Activated naive CD4-positive, alpha-beta T cell treated with anti-CD3 and anti-CD28 coated beads, Interleukin-2, amount 50 U/mL, for 16 hours (primary cell): ENCODE data around the gene LHB.
"Not testable (repeated sequence)": the region's sequence is repeated elsewhere in the genome, so short reads cannot be mapped to it uniquely, and the experiment has no call there.

Experiments used
- DNase-seq: peaks from one replicate; pipeline ENCODE4 v3.0.0-alpha.2; 2020

Gene LHB

DNA sequence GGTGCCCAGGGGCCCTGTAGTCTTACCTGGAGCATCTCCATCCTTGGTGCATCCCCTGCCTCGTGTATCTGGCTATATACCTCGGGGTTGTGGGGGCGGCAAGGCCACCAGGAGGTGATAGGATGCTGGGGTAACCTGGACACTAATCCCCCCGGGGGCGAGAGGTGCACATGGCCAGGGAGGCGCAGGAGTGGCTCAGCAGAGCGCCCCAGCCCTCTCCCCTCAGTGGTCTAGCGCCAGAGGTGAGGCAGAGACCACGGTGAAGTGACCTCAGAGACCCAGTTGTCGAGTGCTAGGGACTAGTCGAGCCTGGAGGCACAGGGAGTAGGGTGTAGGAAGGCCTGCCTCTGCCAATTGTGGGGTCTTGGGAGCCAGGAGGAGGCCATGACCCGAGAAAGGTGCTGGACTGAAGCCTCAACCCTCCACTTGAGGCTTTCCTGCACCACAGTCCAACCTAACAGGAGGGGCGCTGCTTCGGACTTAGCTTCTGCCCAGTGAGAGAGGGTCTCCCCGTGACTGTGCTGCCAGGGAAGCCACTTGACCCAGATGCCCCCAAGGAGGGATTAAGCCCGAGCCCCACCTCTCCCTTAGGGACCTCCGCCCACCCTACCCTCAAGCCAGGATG is at the start of gene LHB:
LHB (minus strand) TSS at position 51 of the 625 bp plus-strand sequence; CDS start at position 41, 10 bp downstream.
- no peak for DNase-seq

DNA sequence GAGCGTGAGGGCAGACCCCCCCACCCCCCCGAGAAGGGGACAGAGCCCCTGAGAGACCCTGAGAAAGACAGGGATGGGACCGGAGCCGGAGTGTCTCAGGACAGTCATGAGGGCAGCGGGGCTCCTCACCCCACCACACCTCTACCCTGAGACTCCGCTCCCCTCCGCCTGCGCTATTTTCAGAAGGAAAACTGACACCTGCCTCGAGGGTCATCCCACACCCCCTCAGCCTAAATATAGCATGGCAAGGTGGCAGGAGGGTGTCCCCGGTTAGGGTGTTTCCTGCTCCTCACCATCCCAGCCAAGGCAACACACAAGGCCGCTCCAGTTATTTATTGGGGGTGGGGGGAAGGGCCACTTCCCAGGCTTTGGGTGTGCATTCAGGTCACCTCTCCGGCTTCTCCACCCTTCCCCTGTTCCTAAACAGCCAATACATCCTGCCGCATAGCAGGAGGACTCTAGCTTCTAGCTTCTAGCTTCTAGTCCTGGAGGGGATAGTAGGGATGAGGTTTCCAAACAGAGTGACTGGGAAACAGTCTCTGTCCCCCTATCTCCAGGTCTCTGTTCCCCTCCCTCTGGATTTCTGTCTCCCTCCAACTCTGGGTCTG is 49.1 kb upstream of the LHB start:
- DNase-seq = no peak

DNA sequence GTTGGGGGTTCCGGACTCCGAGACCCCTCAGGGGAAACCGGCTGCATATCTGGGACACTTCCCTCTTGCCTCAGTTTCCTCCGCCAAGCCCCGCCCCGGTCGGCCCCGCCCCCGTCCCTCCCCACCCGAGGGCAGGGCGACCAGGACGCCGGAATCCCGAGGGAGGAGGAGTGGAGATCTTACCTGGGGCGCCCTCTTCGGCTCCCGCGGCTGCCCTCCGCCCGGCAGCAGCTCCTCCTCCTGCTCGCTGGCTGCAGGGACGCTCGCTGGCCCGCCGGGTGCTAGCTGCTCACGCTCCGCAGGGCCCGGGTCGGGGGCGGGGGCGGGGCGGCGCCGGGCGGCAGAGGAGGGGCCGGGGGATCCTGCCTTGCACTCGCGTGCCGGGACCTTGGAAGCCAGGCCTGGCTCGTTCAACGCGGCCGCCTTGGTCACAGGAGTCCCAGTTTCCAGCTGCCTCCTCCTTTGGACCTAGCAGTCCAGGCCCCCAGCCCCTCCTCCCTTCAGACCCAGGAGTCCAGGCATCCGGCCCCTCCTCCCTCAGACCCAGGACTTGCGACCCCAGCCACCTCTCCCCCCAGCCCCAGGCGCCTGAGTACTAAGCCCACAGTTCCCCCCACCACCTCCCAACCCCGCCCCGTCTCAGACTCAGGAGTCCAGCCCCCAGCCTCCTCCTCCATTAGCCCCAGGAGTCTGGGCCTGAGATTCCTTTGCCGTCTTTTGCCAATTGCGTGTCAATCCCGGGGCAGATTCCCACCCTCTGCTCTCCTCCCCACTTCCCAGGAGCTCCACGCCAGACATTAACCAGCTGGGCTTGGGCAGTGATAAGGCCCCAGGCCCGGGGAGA is 48.1 kb upstream of the LHB start, which contains the start of gene NTF4:
NTF4 (minus strand) TSS at position 51 of the 844 bp plus-strand sequence. CDS start 2,821 bp downstream, outside the sequence.
- no peak for DNase-seq

DNA sequence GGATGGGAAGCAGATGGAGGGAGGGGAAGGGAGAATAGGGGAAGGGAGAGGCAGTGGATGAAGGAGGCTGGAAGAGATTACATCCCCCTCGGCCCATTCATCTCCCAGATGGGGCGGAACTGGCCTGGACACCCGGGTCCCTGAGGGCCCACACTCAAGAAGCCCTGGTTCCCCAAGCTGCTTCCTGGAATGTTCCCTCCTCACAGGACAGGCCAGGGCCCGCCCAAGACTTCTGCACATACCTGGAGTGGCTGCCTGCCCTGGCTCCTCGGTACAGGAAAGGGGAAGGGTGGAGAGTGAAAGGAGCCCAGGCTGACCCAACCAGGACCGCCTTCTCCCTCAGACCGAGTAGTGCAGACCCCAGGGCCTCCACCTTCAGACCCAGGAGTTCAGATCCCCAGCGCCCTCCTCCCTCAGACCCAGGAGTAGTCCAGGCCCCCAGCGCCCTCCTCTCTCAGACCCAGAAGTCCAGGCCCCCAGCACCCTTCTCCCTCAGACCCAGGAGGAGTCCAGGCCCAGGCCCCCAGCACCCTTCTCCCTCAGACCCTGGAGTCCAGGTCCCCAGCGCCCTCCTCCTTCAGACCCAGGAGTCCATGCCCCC is 47.2 kb upstream of the LHB start:
- no peak for DNase-seq

DNA sequence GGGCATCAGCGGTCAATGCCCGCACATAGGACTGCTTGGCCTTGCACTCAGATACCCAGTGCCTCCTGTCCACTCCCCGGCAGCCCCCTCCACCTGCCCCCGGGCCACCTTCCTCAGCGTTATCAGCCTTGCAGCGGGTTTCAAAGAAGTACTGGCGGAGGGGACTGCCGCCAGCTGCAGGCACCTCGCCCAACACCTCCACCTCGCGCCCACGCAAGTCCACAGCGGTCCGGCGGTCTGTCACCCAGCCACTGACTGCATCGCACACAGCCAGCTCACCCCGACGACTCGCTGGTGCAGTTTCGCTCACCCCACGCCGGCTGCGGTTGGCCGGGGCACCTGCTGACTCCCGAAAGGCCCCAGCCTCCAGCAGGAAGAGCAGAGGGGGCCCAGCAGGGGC is 44.6 kb upstream of the LHB start:
- DNase-seq = no peak

DNA sequence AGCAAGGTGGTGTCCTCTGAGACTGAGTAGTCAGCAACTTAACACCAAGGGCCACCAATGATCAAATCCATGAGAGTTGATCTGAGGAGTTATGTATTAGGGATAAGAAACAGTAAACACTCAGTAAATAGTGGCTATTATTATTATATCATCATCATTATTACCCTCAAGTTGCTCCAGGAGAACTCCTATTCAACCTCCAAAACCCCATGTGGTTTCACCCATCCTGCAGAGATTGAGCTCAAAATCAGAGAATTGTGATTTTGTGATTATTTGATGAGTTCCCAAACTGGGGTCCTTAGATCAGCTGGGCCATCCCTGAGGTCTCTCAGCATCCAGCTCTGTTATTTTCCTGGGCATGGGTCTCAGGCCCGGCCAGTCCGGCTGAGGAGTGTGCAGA is 44.1 kb upstream of the LHB start:
- no peak for DNase-seq

DNA sequence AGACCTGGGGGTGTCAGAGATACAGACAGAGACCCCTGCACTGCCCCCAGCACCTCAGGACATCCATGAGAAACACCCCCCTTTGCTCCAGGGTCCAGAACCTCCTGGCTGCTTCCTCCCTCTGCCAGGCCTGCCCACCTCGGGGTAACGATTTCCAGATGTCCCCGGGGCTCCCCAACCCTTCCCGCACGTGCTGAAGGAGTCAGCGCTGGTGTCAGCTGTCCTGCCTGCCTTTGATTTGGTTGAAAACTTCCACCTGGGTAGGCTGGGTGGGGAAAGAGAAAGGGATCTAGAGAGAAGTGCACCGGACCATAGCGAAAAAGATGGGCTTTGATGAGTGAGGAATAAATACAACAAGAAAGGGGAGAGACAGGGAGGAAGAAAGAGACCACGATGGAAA is 42.2 kb upstream of the LHB start:
- no peak for DNase-seq

DNA sequence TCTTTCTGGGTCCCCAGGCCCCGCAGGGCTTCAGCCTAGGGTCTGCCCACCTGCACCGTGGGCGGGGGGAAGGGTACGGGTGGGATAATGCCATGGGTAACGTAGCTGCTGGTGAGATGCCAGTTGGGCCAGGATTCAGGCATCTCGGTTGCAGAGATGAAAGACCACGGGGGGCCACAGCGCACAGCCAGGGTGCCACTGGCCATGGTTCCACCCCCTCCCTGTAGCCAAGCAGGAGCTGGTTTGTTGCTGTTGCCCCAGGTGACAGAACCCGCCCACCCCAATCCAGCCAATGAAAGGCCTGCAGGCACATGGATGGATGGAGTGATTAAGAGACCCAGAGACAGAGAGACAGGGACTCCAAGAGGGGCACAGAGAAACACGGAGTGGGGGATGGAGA is 41.7 kb upstream of the LHB start:
- peak; percentile 44 for DNase-seq

DNA sequence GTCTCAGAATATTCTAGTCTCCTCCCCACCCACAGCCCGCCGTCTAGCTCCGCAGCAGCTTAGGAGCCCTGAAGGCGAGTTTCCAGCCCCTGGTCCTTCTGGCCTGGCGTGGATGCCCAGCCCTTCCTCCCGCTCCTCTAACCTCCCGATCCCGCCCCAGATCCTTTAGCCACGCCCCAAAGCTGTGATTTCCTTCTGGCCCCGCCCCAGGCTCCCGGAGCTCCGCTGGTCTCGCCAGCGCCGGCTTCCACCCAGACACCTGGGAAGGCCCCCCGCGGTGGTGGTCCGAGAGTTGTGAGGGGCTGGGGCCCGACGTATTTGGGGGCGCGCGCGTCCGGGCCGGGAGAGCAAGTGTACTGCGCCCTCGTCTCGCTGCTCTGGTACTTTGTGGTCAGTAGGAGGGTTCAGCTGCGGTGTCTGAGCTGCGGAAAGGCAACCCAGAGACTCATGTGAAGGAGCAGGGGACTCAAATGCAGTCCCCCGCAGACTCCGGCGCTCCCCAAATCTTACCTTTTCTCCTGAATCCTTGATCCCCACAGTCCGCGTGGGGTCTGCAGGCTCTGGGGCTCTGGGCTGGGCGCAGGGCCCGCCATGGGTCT is 40.8 kb upstream of the LHB start, which contains the start of gene CGB7:
CGB7 (minus strand) TSS at position 114 of the 599 bp plus-strand sequence. CDS start 2,374 bp downstream, outside the sequence.
- peak; percentile 36 for DNase-seq

DNA sequence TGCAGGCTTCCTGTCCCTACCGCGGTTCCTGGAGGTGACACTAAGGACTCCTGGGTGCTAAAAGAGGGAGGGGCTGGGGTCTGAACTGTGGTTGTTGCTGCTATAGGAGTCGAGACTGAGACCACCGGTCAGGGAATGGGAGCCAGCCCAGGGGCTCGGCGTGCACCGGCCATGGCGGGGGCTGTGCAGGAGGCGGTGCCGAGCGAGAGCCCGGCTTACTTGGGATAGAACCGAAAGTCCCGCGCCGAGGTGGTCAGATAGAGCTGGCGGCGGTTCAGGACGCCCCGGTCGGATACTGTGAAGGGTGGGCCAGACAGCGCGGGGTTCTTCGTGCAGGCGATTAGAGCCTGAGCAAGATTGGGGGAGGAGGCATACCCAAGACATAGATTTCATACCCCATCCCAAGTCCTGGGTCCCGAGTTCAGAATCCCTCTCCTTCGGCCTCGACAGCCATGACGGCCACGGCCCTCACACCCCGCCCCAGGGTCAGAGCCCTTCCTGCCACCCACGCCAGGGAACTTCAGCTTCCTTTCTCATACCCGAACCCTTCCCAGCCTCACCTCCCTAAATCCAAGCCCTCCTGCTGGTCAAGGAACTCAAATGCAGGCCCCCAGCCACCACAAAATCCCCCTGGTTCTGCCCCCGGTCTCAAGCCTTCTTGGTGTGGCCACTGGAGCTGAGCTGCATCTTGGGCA is 40.2 kb upstream of the LHB start:
- not testable (repeated sequence) for DNase-seq

DNA sequence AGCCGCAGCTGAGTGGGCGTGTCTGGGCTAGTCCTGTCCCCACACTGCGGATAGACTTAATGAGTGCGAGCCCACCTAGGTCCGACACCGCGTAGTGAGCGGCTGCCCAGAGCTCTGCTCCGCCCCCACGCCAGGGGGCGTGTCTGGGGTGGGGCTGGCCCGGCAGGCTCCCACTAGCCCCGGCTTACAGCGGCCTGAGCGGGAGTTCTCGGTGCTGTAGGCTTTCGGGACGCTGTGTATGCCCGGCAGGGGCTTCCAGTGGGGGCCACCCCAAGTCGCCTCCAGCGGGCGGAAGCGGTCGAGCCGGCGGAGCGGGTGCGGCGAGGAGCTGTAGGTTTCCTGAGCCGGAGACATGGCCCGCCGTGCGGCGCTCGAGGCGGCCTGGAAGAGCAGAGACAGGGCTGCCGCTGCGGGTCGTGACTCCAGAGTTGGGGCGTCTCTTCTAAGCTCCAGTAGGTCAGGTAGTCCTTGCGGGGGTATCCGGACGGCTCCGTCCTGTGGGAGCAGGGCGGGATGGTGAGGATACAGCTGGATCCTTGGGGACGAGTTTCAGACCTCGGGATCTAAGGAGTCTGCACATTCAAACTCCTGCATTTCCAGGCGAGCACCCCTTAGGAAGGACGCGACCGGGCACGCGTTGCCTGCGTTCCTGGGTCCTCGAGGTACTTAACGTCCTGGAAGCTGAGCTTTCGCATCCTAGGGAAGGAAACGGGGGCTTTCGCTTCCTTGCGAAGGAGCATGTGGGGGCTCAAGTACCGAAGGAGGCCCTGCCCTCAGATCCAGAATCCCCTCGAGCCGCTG is 39.4 kb upstream of the LHB start:
- peak; percentile 56 for DNase-seq

DNA sequence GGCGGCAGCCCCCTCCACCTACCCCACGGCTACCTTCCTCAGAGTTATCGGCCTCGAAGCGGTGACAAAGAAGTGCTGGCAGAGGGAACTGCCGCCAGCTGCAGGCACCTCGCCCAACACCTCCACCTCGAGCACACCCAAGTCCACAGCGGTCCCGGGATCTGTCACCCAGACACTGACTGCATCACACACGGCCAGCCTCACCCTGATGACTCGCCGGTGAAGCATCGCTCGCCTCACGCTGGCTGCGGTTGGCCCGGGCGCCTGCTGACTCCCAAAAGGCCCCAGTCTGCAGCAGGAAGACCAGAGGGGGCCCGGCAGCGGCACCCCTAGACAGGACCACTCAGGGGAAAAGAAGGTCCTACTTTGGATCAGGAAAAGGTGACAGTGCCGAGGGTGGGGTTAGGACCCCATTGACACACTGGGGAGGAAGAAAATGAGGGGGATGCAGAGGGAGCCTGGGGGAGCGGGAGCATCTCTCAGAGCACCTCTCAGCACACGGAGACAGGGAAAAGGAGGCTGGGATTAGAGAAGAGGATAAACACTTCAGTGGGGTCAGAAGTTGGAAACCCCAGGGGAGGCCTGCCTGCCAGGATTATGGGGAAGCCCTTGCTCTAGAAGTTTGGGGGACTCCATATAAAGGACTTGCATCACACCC is 33.6 kb upstream of the LHB start:
- DNase-seq = not testable (repeated sequence)

DNA sequence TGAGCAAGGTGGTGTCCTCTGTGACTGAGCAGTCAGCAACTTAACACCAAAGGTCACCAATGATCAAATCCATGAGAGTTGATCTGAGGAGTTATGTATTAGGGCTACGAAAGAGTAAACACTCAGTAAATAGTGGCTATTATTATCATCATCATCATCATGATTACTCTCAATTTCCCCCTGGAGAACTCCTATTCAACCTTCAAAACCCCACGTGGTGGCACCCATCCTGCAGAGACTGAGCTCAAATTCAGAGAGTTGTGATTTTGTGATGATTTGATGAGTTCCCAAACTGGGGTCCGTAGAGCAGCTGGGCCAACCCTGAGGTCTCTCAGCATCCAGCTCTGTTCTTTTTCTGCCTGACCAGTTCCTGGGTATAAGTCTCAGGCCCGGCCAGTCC is 32.9 kb upstream of the LHB start:
- DNase-seq = not testable (repeated sequence)

DNA sequence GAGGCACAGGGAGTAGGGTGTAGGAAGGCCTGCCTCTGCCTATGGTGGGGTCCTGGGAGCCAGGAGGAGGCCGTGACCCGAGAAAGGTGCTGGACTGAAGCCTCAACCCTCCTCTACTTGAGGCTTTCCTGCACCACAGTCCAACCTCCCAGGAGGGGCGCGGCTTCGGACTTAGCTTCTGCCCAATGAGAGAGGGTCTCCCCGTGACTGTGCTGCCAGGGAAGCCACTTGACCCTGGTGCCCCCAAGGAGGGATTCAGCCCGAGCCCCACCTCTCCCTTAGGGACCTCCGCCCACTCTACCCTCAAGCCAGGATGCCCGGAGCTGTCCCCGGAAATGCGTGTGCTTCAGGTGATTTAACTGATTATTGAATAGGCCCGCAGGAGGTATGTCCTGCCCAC is 32.1 kb upstream of the LHB start, which contains the start of gene CGB8:
CGB8 (minus strand) TSS at position 101 of the 400 bp plus-strand sequence. CDS start 372 bp downstream, outside the sequence.
- DNase-seq = not testable (repeated sequence)

DNA sequence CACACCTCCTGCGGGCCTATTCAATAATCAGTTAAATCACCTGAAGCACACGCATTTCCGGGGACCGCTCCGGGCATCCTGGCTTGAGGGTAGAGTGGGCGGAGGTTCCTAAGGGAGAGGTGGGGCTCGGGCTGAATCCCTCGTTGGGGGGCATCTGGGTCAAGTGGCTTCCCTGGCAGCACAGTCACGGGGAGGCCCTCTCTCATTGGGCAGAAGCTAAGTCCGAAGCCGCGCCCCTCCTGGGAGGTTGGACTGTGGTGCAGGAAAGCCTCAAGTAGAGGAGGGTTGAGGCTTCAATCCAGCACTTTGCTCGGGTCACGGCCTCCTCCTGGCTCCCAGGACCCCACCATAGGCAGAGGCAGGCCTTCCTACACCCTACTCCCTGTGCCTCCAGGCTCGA is 26.7 kb upstream of the LHB start, which contains the start of gene CGB5:
CGB5 (plus strand) TSS at position 301 of the 400 bp plus-strand sequence. CDS start 362 bp downstream, outside the sequence.
- not testable (repeated sequence) for DNase-seq

DNA sequence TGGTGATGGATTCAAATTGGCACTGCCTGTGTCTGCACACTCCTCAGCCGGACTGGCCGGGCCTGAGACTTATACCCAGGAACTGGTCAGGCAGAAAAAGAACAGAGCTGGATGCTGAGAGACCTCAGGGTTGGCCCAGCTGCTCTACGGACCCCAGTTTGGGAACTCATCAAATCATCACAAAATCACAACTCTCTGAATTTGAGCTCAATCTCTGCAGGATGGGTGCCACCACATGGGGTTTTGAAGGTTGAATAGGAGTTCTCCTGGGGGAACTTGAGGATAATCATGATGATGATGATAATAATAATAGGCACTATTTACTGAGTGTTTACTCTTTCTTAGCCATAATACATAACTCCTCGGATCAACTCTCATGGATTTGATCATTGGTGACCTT is 25.8 kb upstream of the LHB start:
- not testable (repeated sequence) for DNase-seq

DNA sequence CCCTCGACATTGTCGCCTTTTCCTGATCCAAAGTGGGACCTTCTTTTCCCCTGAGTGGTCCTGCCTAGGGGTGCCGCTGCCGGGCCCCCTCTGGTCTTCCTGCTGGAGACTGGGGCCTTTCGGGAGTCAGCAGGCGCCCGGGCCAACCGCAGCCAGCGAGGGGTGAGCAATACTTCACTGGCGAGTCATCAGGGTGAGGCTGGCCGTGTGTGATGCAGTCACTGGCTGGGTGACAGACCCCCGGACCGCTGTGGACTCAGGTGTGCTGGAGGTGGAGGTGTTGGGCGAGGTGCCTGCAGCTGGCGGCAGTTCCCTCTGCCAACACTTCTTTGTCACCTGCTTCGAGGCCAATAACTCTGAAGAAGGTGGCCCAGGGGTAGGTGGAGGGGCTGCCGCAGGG is 25.3 kb upstream of the LHB start:
- no peak for DNase-seq

DNA sequence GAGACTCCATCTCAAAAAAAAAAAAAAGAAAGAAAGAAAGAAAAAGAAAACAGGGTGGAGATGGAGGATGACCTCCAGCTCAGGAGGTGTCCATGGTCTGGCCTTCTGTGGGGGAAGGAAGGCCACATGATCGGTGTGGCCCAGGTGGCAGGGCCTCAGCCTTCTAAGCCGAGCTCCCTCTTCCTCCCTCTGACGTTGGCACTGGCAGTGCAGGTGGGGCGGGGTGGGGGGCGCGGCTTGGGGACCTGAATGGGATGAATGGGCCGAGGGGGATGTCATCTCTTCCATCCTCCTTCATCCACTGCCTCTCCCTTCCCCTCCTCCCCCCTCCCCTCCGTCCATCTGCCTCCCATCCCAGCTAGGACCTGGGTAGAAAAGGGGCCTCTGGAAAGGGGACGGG is 22.8 kb upstream of the LHB start:
- DNase-seq = not testable (repeated sequence)

DNA sequence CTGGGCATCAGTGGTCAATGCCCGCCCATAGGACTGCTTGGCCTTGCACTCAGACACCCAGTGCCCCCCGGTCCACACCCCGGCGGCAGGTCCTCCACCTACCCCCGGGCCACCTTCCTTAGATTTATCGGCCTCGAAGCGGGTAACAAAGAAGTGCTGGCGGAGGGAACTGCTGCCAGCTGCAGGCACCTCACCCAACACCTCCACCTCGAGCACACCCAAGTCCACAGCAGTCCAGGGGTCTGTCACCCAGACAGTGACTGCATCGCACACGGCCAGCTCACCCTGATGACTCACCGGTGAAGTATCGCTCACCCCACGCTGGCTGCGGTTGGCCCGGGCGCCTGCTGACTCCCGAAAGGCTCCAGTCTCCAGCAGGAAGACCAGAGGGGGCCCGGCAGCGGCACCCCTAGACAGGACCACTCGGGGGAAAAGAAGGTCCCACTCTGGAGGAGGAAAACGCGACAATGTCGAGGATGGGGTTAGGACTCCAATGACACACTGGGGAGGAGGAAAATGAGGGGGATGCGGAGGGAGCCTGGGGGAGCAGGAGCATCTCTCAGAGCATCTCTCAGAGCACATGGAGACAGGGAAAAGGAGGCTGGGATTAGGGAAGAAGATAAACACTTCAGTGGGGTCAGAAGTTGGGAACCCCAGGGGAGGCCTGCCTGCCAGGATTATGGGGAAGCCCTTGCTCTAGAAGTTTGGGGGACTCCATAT is 21.8 kb upstream of the LHB start:
- DNase-seq = not testable (repeated sequence)

DNA sequence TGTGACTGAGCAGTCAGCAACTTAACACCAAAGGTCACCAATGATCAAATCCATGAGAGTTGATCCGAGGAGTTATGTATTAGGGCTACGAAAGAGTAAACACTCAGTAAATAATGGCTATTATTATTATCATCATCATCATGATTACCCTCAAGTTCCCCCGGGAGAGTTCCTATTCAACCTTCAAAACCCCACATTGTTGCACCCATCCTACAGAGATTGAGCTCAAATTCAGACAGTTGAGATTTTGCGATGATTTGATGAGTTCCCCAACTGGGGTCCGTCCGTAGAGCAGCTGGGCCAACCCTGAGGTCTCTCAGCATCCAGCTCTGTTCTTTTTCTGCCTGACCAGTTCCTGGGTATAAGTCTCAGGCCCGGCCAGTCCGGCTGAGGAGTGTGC is 21.2 kb upstream of the LHB start:
- not testable (repeated sequence) for DNase-seq
